HG03064 (cell line): Measurements from ENCODE around the gene DNASE1.
A peak's percentile ranks its signal among the peaks of the same experiment; 100 is the strongest.
"Not testable (repeated sequence)": the region's sequence is repeated elsewhere in the genome, so short reads cannot be mapped to it uniquely, and the experiment has no call there.

Source experiments
- ATAC-seq: cut with Tn5 transposase; IDR thresholded peaks from one replicate; pipeline ENCODE4 v1.9.1; 2021; ENCODE audit warnings: low read depth; ENCODE audit not compliant: unreplicated experiment

Gene DNASE1

GRCh38 chr16:3654249-3654991 is at the start of gene DNASE1:
Gene DNASE1, plus strand, starts transcription at chr16:3654691. Its CDS starts 683 bp downstream, at chr16:3655374.
- no peak for ATAC-seq

- ATAC-seq = no peak
Measured at GRCh38 chr16:3606441-3606840, 48.0 kb upstream of the DNASE1 start.

- ATAC-seq = no peak
Measured at GRCh38 chr16:3607161-3607560, 47.3 kb upstream of the DNASE1 start.

GRCh38 chr16:3607634-3608033 is 46.9 kb upstream of the DNASE1 start:
- no peak for ATAC-seq

- no peak for ATAC-seq
Measured at GRCh38 chr16:3608069-3608468, 46.4 kb upstream of the DNASE1 start.

GRCh38 chr16:3608976-3609375 is 45.5 kb upstream of the DNASE1 start:
- not testable (repeated sequence) for ATAC-seq

GRCh38 chr16:3609895-3610697 is 44.4 kb upstream of the DNASE1 start:
- ATAC-seq = no peak

GRCh38 chr16:3610698-3611145 is 43.8 kb upstream of the DNASE1 start:
- ATAC-seq = no peak

GRCh38 chr16:3611146-3611975 is 43.1 kb upstream of the DNASE1 start, which contains the start of gene SLX4:
Gene SLX4, minus strand, starts transcription at chr16:3611606. Its CDS starts 2,642 bp downstream, at chr16:3608964.
- ATAC-seq = peak; percentile 81

GRCh38 chr16:3612510-3613466 is 41.7 kb upstream of the DNASE1 start:
- no peak for ATAC-seq

GRCh38 chr16:3618769-3619141 is 35.7 kb upstream of the DNASE1 start:
- ATAC-seq = no peak

GRCh38 chr16:3623642-3624041 is 30.8 kb upstream of the DNASE1 start:
- no peak for ATAC-seq

- no peak for ATAC-seq
Measured at GRCh38 chr16:3625331-3625730, 29.2 kb upstream of the DNASE1 start.

GRCh38 chr16:3625911-3626732 is 28.4 kb upstream of the DNASE1 start:
- ATAC-seq = no peak

- ATAC-seq = no peak
Measured at GRCh38 chr16:3637371-3637923, 17.0 kb upstream of the DNASE1 start.

- no peak for ATAC-seq
Measured at GRCh38 chr16:3638916-3639644, 15.4 kb upstream of the DNASE1 start.

GRCh38 chr16:3640207-3640606 is 14.3 kb upstream of the DNASE1 start:
- ATAC-seq = no peak
